ENCODE results near the gene CETN2.
"Not testable (repeated sequence)": the region's sequence is repeated elsewhere in the genome, so short reads cannot be mapped to it uniquely, and the experiment has no call there.

Gene CETN2

GRCh38 chrX:152830312-152831305, at the start of gene CETN2, which contains the start of gene NSDHL:
Gene CETN2, minus strand, starts transcription at chrX:152830757. Its CDS starts 47 bp downstream, at chrX:152830710.
Gene NSDHL, plus strand, starts transcription at chrX:152831063. Its CDS starts 15,262 bp downstream, at chrX:152846325.
- peak; percentile 94 for DNase-seq

GRCh38 chrX:152878976-152879755, 48.6 kb upstream of the CETN2 start:
- DNase-seq = no peak

GRCh38 chrX:152876931-152877840, 46.6 kb upstream of the CETN2 start:
- no peak for DNase-seq

- no peak for DNase-seq
These were observed 42.8 kb upstream of the CETN2 start for GRCh38 chrX:152873361-152873760.

- DNase-seq = no peak
These were observed 42.0 kb upstream of the CETN2 start for GRCh38 chrX:152872522-152872921.

- DNase-seq = no peak
These were observed 40.7 kb upstream of the CETN2 start for GRCh38 chrX:152871260-152871659.

GRCh38 chrX:152869972-152870371, 39.4 kb upstream of the CETN2 start:
- no peak for DNase-seq

GRCh38 chrX:152866386-152866785, 35.8 kb upstream of the CETN2 start:
- no peak for DNase-seq

- DNase-seq = no peak
These were observed 34.8 kb upstream of the CETN2 start for GRCh38 chrX:152865232-152865920.

GRCh38 chrX:152861826-152862225, 31.3 kb upstream of the CETN2 start:
- DNase-seq = no peak

GRCh38 chrX:152861116-152861515, 30.6 kb upstream of the CETN2 start:
- no peak for DNase-seq

GRCh38 chrX:152853986-152854385, 23.4 kb upstream of the CETN2 start:
- no peak for DNase-seq

GRCh38 chrX:152850465-152850864, 19.9 kb upstream of the CETN2 start:
- no peak for DNase-seq

- no peak for DNase-seq
These were observed 16.7 kb upstream of the CETN2 start for GRCh38 chrX:152847281-152847680.

- DNase-seq = no peak
These were observed 15.2 kb upstream of the CETN2 start for GRCh38 chrX:152845618-152846240.

- no peak for DNase-seq
These were observed 13.7 kb upstream of the CETN2 start for GRCh38 chrX:152844256-152844655.

GRCh38 chrX:152843852-152844251, 13.3 kb upstream of the CETN2 start:
- no peak for DNase-seq

- DNase-seq = no peak
These were observed 12.3 kb upstream of the CETN2 start for GRCh38 chrX:152842772-152843338.

GRCh38 chrX:152835470-152835869, 4.9 kb upstream of the CETN2 start:
- DNase-seq = not testable (repeated sequence)

- DNase-seq = no peak
These were observed 2.8 kb upstream of the CETN2 start for GRCh38 chrX:152833378-152833777.

GRCh38 chrX:152832520-152832919, 2.0 kb upstream of the CETN2 start:
- no peak for DNase-seq
